ENCODE data around the gene SEC16A.

The SEC16A gene

DNA sequence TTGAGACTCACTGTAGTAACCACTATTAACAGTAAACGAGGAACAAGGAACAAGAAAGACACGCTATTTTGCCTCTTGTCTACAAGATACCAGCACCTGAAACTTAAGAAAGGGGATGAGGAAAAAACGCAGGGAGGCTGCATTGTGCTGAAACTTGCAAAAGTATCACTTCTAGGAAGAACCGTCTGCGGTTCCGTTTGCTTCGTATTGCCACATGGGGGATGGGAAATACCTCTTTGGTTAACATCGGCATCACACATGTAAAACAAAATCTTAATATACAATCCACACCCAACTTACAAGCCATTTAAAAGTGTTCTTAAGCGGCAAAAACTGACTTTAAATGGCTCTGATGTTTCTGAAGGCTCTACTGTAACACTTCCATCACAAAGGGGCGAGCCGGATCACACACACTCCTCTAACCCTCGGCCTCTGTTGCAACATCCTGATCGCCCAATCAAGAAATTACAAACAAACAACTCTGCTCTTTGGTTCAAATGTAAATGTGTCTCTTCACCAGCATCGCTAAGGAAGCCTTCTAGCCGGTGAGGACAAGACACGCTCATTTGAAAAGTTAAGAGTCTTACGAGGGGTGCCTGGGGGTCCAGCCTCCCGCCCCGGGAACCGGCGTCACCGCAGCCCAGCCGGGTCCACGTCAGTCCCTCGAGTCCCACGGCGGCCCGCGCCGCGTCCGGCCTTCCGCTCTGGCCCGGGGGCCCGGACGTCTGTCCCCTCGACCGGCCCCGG lies 621 bp downstream of the SEC16A start:
- Histone ChIP-seq H3K27me3 (ENCODE audit: insufficient read depth, low read length) (no peaks in the 10 kb centered on the region), H3K4me1 (ENCODE audit: control insufficient read depth, insufficient read depth, low read length, unreplicated experiment) (peaks cover 14% of the 10 kb centered on the region), H3K4me3 (ENCODE audit: low read depth, low read length) (peak overlapping the region; percentile 85), H3K79me2 (ENCODE audit: control insufficient read depth, insufficient read depth, low read length, unreplicated experiment) (peaks cover 54% of the 10 kb centered on the region), H2AFZ (ENCODE audit: low read length, unreplicated experiment) (no peak overlapping the region), H3K36me3 (ENCODE audit: insufficient read depth, low read length) (peaks cover 3% of the 10 kb centered on the region), H3K27ac (ENCODE audit: low read depth, low read length) (peak overlapping the region; percentile 97)

DNA sequence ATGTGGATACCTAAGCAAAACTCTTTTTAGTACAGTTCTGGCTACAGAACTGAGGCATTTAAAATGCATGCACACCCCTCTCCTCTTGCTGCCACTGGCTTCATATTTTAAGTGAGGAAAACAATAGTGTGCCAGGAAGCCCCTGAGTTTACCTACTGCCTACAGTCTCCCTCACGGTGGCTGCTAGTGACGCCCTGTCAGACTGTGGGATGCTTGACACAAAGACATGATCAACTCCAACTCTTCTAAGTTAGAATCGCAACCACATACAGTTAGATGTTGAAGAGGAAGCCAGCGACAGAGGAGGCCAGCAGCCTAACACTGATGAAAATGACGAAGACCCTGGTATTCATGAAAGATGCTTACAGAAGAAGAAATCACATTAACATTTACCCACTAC lies 1.3 kb downstream of the SEC16A start:
- Histone ChIP-seq H3K4me1 (ENCODE audit: control insufficient read depth, insufficient read depth, low read length, unreplicated experiment) (peaks cover 14% of the 10 kb centered on the region), H3K4me3 (ENCODE audit: low read depth, low read length) (peak overlapping the region; percentile 85), H3K27ac (ENCODE audit: low read depth, low read length) (peak overlapping the region; percentile 97), H3K79me2 (ENCODE audit: control insufficient read depth, insufficient read depth, low read length, unreplicated experiment) (peaks cover 60% of the 10 kb centered on the region), H3K36me3 (ENCODE audit: insufficient read depth, low read length) (peaks cover 9% of the 10 kb centered on the region), H2AFZ (ENCODE audit: low read length, unreplicated experiment) (no peak overlapping the region), H3K27me3 (ENCODE audit: insufficient read depth, low read length) (no peaks in the 10 kb centered on the region)

DNA sequence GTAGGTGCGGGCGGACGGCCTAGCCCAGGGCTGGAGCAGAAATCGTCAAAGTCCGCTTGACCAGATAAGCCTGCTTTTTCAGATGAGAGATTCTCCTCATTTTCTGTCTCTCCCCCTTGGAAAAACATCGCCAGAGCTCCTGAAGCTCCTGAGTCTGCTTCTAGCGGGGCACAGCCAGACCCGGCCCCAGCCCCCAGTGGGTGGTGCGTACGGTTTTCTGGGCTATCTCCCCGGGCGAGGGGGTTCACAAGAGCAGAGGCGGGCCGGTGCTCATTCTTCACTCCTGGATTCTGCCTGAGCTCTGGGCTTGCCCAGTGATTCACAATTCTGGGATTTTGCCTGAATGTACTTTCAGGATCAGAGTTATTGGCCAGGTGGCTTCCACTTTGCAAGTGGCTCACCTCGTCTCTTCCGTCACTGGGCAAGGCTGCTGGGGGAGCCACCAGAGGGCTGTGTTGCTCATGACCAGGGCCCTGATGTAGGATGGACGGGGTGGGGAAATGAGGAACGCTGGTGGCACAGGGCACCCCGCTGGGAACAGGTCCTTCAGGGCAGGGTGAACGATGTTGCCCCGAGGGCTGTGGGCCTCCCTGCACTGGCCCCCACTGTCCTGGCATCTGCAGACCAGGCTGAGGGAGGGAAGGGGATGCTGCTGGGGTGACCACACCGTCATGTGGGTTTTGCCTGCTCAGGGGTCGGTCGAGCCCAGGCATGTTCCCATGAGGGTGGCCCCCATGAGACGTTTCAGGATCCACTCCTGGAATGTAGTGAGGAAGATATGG lies 6.3 kb downstream of the SEC16A start:
- H3K4me1 ChIP-seq (ENCODE audit: control insufficient read depth, insufficient read depth, low read length, unreplicated experiment) = peaks cover 3% of the 10 kb centered on the region
- peaks cover 96% of the 10 kb centered on the region for H3K79me2 ChIP-seq (ENCODE audit: control insufficient read depth, insufficient read depth, low read length, unreplicated experiment)
- H2AFZ ChIP-seq (ENCODE audit: low read length, unreplicated experiment) = no peak overlapping the region
- no peaks in the 10 kb centered on the region for H3K27me3 ChIP-seq (ENCODE audit: insufficient read depth, low read length)
- H3K36me3 ChIP-seq (ENCODE audit: insufficient read depth, low read length) = peaks cover 39% of the 10 kb centered on the region
- H3K27ac ChIP-seq (ENCODE audit: low read depth, low read length) = no peak overlapping the region
- H3K4me3 ChIP-seq (ENCODE audit: low read depth, low read length) = no peak overlapping the region

DNA sequence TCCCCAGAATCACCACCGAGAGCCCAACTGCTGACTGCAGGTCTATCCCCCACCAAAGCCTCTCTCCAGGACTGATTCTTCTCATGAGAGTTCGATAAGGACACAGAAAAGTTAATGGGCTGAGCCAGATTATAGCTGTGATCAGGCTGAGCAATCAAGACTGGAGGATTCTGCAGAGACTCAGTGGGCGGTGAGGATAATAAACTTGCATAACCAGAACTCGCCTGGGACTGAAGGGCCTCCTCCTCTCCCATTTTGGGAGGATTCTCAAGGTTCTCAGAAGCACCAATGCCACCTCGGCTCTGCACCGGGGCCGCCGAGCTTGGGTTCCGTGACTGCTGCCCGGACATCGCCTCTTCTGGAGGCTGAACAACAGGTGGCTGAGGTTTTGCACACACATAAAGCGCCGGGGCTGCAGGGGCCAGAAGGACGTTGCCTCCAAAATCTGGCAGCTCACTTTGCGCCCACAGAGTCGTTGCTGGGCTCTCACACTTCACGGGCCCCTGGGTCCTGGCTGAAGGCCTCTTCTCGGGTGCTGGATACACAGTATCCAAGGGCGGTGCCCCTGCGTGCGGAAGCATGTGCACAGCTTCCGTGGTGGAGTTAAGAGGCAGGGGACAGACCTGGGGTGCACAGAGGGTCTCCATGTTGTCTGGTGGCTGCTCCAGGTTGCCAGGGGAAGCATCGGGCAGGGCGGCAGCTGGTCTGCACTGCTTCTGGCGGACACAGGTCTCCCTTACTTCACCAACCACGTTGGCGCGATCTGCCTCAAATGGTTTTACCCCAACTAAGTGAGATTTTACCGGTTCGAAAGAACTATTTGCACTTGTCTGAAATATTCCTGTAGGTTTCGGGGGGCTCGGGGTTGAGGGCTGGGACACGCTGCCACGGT lies 7.6 kb downstream of the SEC16A start:
- Histone ChIP-seq H3K4me3 (ENCODE audit: low read depth, low read length) (no peak overlapping the region), H3K79me2 (ENCODE audit: control insufficient read depth, insufficient read depth, low read length, unreplicated experiment) (peaks cover 94% of the 10 kb centered on the region), H3K4me1 (ENCODE audit: control insufficient read depth, insufficient read depth, low read length, unreplicated experiment) (no peaks in the 10 kb centered on the region), H3K27ac (ENCODE audit: low read depth, low read length) (no peak overlapping the region), H3K36me3 (ENCODE audit: insufficient read depth, low read length) (peaks cover 39% of the 10 kb centered on the region), H3K27me3 (ENCODE audit: insufficient read depth, low read length) (no peaks in the 10 kb centered on the region), H2AFZ (ENCODE audit: low read length, unreplicated experiment) (no peak overlapping the region)

DNA sequence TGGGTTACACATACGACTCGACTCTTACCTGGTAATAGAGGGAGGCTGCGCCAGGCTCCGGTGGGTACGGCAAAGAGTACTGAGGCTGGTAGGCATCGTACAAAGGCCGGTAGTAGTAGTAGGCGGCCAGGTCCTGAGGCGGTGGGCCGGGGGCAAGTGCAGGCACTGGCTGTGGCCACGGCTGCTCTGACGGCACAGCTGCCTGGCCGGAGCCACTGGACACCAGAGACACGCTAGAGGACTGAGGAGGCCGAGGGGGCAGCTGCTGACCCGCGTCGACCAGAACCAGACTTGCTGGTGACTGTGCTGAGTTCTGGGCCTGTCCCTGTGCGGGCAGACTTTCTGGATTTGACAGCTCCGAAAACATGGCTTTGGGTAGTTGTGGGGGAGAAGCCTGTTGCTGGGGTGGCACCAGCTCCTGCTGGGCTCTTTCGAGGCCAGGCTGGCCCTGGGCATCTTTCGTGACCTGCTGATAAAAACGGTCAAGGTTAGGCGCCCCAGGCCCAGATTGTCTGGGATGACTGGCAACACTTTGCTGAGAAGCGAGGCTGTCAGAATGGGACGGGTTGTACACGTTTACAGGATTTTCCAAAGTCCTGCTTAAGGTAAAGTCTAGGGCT lies 8.7 kb downstream of the SEC16A start:
- H3K4me1 ChIP-seq (ENCODE audit: control insufficient read depth, insufficient read depth, low read length, unreplicated experiment) = no peaks in the 10 kb centered on the region
- peaks cover 39% of the 10 kb centered on the region for H3K36me3 ChIP-seq (ENCODE audit: insufficient read depth, low read length)
- H2AFZ ChIP-seq (ENCODE audit: low read length, unreplicated experiment) = no peak overlapping the region
- no peak overlapping the region for H3K4me3 ChIP-seq (ENCODE audit: low read depth, low read length)
- H3K79me2 ChIP-seq (ENCODE audit: control insufficient read depth, insufficient read depth, low read length, unreplicated experiment) = peaks cover 88% of the 10 kb centered on the region
- H3K27me3 ChIP-seq (ENCODE audit: insufficient read depth, low read length) = no peaks in the 10 kb centered on the region
- H3K27ac ChIP-seq (ENCODE audit: low read depth, low read length) = no peak overlapping the region

DNA sequence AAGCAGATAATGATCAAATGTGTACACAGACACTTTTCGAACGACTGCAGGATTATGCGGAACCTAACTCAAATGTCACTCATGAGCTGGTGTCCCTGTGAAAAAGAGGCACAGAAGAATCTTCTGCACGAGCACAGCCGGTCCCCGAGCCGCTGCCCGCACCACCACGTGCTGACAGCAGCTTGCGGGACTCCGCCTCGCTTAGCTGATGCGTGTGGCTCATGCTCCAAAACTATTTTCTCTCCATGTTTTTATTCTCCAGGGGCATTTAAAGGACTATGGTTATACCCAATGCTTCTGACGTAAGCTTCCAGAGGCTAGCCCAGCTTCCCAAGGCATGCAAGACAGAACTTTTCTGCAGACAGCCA lies 9.5 kb downstream of the SEC16A start:
- Histone ChIP-seq H3K79me2 (ENCODE audit: control insufficient read depth, insufficient read depth, low read length, unreplicated experiment) (peaks cover 80% of the 10 kb centered on the region), H3K27ac (ENCODE audit: low read depth, low read length) (no peak overlapping the region), H3K4me1 (ENCODE audit: control insufficient read depth, insufficient read depth, low read length, unreplicated experiment) (no peaks in the 10 kb centered on the region)

DNA sequence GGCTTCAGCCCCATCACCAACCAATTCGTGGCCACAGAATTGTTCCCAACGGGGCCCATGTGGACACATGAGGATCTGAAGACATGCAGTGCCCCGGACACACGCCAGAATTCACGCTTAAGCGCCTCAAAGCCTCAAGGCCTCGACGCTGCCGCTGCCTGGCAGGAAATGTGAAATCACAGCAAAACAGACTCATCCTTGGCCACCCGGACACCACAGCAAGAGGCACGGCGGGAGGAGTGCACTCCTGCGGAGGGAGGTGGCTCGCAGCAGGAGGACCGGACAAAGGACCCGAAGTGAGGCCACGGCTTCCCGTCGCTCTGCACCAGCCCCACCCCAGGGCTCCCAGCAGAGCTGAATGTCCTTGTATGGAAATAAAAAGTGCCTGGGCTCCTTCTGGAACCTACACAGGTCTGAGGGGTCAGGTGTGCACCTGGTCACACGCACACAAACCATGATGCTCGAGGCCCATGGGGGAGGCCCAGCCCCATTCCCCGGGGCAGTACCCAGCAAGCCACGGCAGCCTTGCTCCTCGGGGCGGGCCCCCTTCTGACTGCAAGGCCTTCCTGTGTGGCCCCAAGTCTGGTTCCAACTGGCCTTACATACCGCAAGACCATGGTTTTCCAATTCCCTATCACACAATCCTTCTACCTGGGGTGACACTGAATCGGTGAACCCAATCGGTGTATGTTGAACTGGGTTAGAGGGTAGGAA lies 10.0 kb downstream of the SEC16A start:
- Histone ChIP-seq H3K79me2 (ENCODE audit: control insufficient read depth, insufficient read depth, low read length, unreplicated experiment) (peaks cover 75% of the 10 kb centered on the region), H3K27me3 (ENCODE audit: insufficient read depth, low read length) (no peaks in the 10 kb centered on the region), H3K4me3 (ENCODE audit: low read depth, low read length) (no peak overlapping the region), H3K36me3 (ENCODE audit: insufficient read depth, low read length) (peaks cover 43% of the 10 kb centered on the region), H3K27ac (ENCODE audit: low read depth, low read length) (no peak overlapping the region), H3K4me1 (ENCODE audit: control insufficient read depth, insufficient read depth, low read length, unreplicated experiment) (no peaks in the 10 kb centered on the region), H2AFZ (ENCODE audit: low read length, unreplicated experiment) (no peak overlapping the region)

More for the DNA sequence above, 9.5 kb downstream of the SEC16A start:
- H3K4me3 ChIP-seq (ENCODE audit: low read depth, low read length) = no peak overlapping the region
- H2AFZ ChIP-seq (ENCODE audit: low read length, unreplicated experiment) = no peak overlapping the region
- H3K36me3 ChIP-seq (ENCODE audit: insufficient read depth, low read length) = peaks cover 41% of the 10 kb centered on the region
- H3K27me3 ChIP-seq (ENCODE audit: insufficient read depth, low read length) = no peaks in the 10 kb centered on the region

DNA sequence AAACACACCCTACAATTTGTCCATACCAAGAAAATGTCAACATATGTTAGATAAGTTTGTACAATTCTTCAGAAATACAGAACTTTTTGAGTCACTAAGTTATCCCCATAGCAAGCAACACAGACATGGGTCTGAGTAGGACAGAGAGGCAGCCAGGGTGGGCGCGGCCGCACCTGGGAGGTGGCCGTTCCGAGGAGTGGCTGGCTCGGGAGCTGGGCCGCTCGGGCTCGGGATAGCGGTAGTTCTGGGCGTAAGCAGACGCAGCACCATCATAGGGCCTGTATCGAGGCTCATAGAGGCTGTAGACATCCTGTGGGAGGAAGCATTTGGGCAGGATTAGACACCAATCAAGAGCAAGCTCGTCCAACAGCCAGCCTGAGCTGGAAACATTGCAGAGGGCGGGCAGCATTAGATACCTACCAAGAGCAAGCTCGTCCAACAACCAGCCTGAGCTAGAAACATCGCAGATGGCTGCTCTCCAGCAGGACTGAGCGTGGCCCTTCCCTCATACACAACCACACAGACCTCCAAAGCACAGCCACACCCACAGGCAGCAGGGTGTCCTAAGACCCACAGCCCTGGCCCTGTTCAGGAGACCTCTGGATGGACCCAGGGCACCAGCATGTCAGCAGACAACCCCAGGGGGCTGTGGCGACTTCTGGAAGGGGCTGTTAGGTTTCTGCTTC lies 10.9 kb downstream of the SEC16A start:
- H3K36me3 ChIP-seq (ENCODE audit: insufficient read depth, low read length) = peaks cover 42% of the 10 kb centered on the region
- no peak overlapping the region for H2AFZ ChIP-seq (ENCODE audit: low read length, unreplicated experiment)
- peaks cover 66% of the 10 kb centered on the region for H3K79me2 ChIP-seq (ENCODE audit: control insufficient read depth, insufficient read depth, low read length, unreplicated experiment)
- no peak overlapping the region for H3K4me3 ChIP-seq (ENCODE audit: low read depth, low read length)
- no peak overlapping the region for H3K27ac ChIP-seq (ENCODE audit: low read depth, low read length)
- H3K27me3 ChIP-seq (ENCODE audit: insufficient read depth, low read length) = no peaks in the 10 kb centered on the region
- H3K4me1 ChIP-seq (ENCODE audit: control insufficient read depth, insufficient read depth, low read length, unreplicated experiment) = no peaks in the 10 kb centered on the region

DNA sequence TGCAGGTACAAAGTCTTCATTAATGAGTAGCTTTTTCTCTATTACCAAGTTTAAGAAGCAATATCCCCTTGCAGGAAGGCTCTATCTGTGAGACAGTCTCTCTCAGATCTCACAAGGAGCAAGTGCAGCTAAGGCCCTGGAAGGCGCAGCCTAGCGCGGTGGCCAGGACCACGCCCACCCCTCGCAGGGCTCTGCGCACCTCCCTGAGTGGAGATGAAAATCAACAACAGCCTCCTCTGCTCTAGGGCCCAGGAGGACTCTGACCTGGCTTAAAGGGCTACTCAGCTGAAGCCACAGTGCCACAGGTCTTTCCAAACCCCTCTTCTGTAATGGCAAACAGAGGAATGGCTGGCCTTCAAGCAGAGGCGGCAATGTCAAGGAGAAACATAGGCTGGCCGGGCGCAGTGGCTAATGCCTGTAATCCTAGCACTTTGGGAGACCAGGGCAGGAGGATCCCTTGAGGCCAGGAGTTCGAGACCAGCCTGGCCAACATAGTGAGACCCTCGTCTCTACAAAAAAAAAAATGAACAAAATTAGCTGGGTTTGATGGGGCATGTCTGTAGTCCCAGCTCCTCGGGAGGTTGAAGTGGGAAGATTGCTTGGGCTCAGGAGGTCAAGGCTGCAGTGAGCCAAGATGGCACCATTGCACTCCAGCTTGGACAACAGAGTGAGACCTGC lies 11.9 kb downstream of the SEC16A start:
- Histone ChIP-seq H3K79me2 (ENCODE audit: control insufficient read depth, insufficient read depth, low read length, unreplicated experiment) (peaks cover 57% of the 10 kb centered on the region), H3K4me1 (ENCODE audit: control insufficient read depth, insufficient read depth, low read length, unreplicated experiment) (no peaks in the 10 kb centered on the region), H3K27ac (ENCODE audit: low read depth, low read length) (no peak overlapping the region), H3K36me3 (ENCODE audit: insufficient read depth, low read length) (peaks cover 44% of the 10 kb centered on the region), H2AFZ (ENCODE audit: low read length, unreplicated experiment) (no peak overlapping the region), H3K4me3 (ENCODE audit: low read depth, low read length) (no peak overlapping the region), H3K27me3 (ENCODE audit: insufficient read depth, low read length) (no peaks in the 10 kb centered on the region)

Measured in ACC112 (cell line).